Activated T-helper 1 cell treated with anti-CD3 and anti-CD28 coated beads, Interleukin-2, amount 50 U/mL, for 16 hours (primary cell): Measurements from ENCODE around the gene MLST8.
A peak's percentile ranks its signal among the peaks of the same experiment; 100 is the strongest.

ENCODE experiments used
- DNase-seq, 2 donors: peaks; one replicate each; pipeline ENCODE4 v3.0.0-alpha.2; 2020; ENCODE audit warnings: low read depth in 1 of 2, low spot score in 1 of 2

MLST8 gene

GRCh38 chr16:2205104-2205966 lies at the start of gene MLST8:
MLST8 (plus strand) TSS chr16:2205454; CDS start chr16:2206086, 632 bp downstream.
- peak; percentile 77 to 89 for DNase-seq

GRCh38 chr16:2155977-2156848 lies 49.0 kb upstream of the MLST8 start:
- no peak for DNase-seq

DNA sequence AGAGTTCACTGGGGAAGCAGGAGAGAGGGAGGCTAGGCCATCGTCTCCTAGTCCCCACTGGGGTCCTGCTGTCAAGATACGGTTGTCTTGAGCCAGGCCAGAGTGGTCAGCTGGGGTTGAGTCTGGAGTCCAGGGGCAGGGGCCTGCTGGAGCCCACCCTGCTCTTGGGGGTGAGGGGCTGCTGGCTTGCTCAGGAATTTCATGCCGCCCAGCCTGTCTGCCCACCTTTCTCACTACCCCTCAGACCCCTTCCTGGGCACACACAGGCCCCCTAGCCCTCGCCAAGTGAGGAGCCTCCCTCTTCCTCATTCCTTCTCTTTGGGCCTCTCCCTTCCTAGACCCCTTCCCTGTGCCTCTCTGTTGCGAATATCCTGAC lies 48.4 kb upstream of the MLST8 start:
- no peak for DNase-seq

DNA sequence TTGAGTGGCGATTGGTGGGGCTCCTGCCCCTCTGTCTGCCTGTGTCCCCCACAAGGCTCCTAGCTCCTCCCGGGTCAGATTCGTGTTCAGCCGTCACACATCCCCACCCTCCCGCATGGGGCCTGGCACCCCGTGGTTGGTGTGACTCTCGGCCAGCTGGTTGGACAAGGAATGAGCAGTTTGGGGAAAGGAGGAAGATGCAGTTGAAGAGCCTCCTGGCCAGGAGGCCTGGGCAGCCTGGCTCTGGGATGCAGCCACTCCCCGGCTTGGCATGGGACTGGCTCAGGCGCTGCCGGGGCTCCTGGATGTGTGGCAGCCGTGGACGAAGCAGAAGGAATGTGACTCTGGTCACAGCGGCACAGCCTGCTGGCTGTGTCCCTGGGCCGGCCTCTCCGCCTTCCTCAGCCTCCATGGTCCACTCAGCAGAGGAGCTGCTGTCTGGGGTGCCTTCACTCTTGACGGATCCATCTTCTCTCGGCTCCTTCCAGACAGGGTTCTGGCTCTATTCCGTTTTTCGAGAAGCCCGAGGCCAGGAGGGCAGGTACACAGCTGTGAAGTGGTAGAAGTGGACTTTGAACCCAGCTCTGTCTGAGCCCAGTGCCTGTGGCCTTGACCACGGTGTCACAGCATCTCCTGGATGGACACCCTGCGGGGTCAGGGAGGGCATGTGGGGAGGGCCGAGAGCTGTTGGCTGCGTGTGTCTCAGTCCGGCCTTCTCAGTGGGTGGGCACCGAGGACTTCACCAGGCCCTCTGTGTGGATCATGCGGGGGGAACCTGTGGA lies 47.6 kb upstream of the MLST8 start:
- DNase-seq, result no peak

DNA sequence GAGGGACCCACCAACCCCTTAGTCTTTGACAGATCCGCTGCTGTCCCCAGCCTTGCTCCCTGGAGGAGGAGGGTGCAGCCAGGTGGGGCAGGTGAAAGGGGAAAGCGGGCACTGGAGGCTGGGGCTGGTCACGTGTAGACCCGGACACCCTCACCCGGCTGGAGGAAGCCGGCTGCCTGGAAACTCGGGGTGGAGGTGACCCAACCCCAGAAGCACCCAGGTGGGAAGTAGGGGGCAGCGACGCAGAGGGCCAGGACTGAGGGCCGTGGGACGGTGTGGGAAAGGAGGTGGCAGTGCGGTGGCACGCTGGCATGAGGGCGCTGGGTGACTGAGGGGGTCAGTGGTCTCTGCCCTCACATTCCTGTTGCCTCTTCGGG lies 47.0 kb upstream of the MLST8 start:
- DNase-seq, result no peak

DNA sequence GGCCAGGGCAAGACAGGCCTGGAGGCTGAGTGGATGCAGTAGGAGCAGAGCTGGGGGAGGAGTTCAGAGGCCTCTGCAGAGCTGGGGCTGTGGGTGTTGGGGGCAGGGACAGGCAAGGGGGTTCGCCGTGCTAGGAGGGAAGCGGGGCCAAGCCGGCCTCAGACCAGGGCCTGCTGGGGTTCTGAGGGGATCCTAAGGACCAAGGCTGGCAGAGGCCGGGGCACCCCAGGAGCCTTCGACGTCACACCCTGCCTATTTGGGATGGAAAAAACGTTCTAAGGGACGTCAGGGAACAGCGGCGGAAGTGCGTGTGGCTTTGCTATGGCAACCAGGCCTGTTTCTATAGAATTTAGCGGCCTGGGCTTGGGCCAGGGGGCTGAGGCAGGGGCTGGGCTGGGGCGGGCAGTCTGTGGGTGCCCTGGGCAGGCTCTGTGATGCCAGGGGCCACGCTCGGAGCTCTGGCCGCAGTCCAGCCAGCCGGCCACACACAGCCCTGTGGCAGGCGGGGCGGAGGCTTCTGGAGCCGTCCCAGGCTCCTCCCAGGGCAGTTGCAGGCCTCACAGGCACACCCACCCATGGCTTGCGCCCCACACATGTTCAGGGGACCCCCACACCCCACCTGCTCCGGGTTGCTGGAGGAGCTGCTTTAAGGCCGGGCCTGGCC lies 45.9 kb upstream of the MLST8 start:
- DNase-seq, result no peak

GRCh38 chr16:2160915-2161551 lies 44.2 kb upstream of the MLST8 start:
- no peak for DNase-seq

DNA sequence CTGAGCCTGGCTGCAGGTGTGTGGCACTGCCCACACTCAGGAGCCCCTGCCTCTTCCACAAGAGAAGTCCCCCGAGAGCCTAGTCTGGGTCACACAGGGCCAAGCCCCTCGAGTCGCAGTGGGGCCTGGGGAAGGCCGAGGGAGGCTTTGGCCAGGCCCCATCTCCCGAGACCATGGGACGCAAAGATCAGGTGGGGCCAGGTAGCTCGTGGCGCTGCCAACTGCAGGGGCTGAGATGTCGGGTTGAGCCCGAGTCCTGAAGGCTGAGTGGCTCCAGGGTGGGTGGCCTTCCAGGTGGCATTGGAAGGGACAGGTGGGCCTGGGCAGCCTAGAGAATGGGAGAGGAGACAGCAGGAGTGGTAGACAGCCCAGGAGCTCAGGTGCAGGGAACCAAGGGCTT lies 43.3 kb upstream of the MLST8 start:
- no peak for DNase-seq

DNA sequence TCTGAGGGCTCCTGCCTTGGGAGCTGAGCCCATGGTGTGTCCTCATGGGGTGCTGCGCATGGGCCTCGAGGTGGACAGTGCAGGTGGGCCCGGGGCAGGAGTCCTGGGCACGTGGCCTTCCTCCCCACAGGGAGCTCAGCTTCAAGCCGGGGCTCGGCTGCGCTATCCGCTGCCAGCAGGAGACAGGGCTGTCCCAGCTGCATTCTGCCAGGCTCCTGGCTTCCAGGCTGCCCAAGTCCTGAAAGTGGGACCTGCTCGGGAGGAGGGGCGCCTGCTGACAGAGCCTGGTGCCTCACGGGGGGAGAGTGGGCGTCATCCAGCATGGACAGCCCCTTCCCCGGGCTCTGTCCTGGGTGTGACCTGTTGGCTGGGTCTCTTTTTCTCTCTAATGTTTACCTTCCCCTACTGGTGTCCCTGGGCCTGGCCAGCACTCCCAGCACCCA lies 42.6 kb upstream of the MLST8 start:
- DNase-seq, result no peak

DNA sequence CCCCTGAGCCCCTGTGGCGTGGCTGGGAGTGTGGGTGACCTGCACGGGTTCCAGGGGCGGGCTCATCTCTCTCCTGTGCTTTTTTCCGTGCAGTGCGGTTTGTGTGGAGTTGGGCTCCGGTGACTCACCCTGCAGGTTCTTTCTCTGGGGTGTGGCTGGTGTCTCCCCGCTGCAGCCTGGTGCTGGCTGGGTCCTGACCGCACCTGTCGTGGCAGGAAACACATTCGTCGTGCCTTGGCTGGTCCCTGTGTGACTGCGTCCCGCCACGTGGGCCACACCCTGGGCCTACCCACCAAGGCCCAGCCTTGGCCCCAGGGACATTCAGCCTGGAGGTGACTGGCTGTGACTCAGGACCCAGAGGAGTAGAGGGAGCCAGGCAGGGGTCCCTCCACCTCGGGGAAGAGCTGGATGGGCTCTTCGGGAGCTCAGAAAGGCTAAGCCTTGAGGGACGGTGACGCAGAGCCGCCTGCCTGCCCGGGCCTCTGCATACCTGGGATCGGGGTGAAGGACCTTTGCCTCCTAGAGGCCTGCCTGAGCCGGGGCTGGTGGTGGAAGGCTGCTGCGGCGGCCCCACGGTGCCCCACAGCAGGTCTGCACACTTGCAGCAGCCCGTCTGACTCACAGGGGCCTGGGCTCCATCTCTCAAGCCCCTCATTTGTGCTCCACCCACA lies 41.9 kb upstream of the MLST8 start:
- DNase-seq, result no peak

DNA sequence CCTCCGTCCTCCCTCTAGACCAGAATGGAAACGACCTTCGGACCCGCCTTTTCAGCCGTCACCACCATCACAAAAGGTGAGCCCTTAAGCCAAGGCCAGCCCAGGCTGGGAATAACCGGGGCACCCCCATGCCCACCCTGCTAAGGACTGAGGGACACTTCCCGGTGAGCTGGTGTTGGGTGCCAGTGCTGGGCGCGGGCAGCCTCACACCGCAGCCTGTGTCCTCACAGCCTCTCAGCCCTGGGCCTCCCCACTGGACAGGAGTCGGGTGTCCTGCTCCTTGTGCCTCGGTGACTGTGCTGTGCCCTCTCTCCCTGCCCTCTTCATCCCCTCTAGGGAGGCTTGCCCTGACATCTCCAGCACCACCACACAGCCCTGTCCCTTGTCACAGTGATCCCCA lies 39.4 kb upstream of the MLST8 start:
- no peak for DNase-seq

GRCh38 chr16:2166263-2167067 lies 38.8 kb upstream of the MLST8 start:
- DNase-seq, result no peak

GRCh38 chr16:2167068-2167638 lies 38.1 kb upstream of the MLST8 start:
- DNase-seq, result no peak

- no peak for DNase-seq
Observed at GRCh38 chr16:2170080-2170479, 35.2 kb upstream of the MLST8 start.

DNA sequence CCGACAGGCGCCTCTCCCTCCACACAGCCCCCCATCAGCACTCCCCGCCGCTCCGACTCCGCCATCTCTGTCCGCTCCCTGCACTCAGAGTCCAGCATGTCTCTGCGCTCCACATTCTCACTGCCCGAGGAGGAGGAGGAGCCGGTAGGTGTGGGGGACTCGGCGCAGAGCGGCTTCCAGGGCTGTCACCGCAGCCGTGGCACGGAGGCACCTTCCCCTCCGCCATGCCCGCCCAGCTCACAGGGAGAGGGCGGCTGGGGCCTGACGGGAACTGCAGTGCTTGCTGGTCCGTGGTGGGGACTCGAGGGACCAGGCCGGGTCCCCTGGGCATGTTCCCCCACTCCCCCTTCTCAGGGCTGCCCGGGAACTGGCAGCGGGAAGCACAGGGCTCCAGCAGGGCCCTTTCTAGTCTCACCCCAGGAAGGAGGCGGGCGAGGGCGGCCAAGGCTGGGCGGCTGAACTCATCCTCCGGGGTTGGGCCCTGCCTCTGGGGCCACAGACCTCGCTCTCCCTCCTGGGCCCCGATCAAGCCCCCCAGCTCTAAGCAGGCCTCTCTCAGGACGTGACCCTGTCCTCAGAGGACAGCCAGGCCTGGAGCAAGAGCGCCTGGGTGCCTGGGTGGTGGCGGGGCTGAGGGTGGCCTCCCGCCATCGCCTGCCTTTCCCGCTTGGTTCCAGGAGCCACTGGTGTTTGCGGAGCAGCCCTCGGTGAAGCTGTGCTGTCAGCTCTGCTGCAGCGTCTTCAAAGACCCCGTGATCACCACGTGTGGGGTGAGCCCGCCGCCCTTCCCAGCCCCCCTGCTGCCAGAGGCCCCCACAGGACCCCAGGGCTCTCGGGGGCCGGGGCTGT lies 34.4 kb upstream of the MLST8 start:
- DNase-seq, result no peak

DNA sequence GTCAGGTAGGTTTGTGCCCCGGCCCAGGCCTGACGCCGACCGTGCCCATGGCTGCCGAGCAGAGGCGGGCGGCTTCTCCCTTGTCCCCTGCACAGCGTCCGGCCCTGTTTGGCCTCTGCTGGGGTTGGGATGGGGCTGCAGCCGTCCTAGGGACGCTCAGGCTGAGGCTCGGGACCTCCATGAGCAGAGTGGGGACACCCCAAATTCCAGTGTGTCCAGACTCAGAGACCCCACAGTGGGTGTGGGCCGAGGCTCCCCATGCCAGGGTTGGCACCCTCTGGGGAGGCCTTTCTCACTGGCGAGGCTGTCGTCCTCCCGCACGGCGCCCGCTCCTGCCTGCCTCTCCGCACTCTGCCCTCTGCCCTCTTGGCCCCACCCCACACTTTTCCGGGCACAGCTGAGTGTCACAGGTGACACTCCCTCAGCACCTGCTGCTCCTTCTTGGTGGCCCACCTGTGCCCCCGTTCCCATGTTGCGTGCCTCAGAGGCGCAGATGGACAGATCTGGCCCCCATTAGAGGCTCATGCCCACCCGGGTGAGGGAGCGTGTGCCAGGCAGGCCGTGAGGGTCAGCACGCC lies 33.6 kb upstream of the MLST8 start:
- DNase-seq, result no peak

- no peak for DNase-seq
Observed at GRCh38 chr16:2172688-2173335, 32.4 kb upstream of the MLST8 start.
